ENCODE data around the gene GMDS. TPM values are rescaled to one million over a fixed set of nuclear protein-coding genes. Genes with fewer than 3 reads are reported as not detected.

The GMDS gene
- total RNA-seq, 1 donor from 2014 or later = 14.4 TPM

GRCh38 chr6:2099870-2100269, 145.5 kb downstream of the GMDS start:
- DNase-seq (ENCODE audit: low spot score) = no peak

GRCh38 chr6:2097464-2097863, 147.9 kb downstream of the GMDS start:
- DNase-seq (ENCODE audit: low spot score) = no peak

- DNase-seq (ENCODE audit: low spot score) = no peak
These were observed 150.8 kb downstream of the GMDS start for GRCh38 chr6:2094642-2095041.

- DNase-seq (ENCODE audit: low spot score) = no peak
These were observed 159.0 kb downstream of the GMDS start for GRCh38 chr6:2086326-2086965.

- no peak for DNase-seq (ENCODE audit: low spot score)
These were observed 159.7 kb downstream of the GMDS start for GRCh38 chr6:2085657-2086056.

GRCh38 chr6:2081155-2082138, 164.0 kb downstream of the GMDS start:
- no peak for DNase-seq (ENCODE audit: low spot score)

- no peak for DNase-seq (ENCODE audit: low spot score)
These were observed 166.5 kb downstream of the GMDS start for GRCh38 chr6:2078888-2079287.

GRCh38 chr6:2077826-2078225, 167.6 kb downstream of the GMDS start:
- no peak for DNase-seq (ENCODE audit: low spot score)

GRCh38 chr6:2073476-2073875, 171.9 kb downstream of the GMDS start:
- DNase-seq (ENCODE audit: low spot score) = no peak

- no peak for DNase-seq (ENCODE audit: low spot score)
These were observed 173.0 kb downstream of the GMDS start for GRCh38 chr6:2072453-2072852.

- no peak for DNase-seq (ENCODE audit: low spot score)
These were observed 181.9 kb downstream of the GMDS start for GRCh38 chr6:2063547-2063946.

GRCh38 chr6:2061880-2062279, 183.5 kb downstream of the GMDS start:
- no peak for DNase-seq (ENCODE audit: low spot score)

- DNase-seq (ENCODE audit: low spot score) = no peak
These were observed 189.5 kb downstream of the GMDS start for GRCh38 chr6:2055911-2056310.

GRCh38 chr6:2055143-2055542, 190.3 kb downstream of the GMDS start:
- no peak for DNase-seq (ENCODE audit: low spot score)

- no peak for DNase-seq (ENCODE audit: low spot score)
These were observed 190.8 kb downstream of the GMDS start for GRCh38 chr6:2054516-2055067.

GRCh38 chr6:2053691-2054090, 191.7 kb downstream of the GMDS start:
- no peak for DNase-seq (ENCODE audit: low spot score)

GRCh38 chr6:2047855-2048254, 197.6 kb downstream of the GMDS start:
- no peak for DNase-seq (ENCODE audit: low spot score)

GRCh38 chr6:2044192-2044591, 201.2 kb downstream of the GMDS start:
- no peak for DNase-seq (ENCODE audit: low spot score)

- no peak for DNase-seq (ENCODE audit: low spot score)
These were observed 202.3 kb downstream of the GMDS start for GRCh38 chr6:2042956-2043648.

GRCh38 chr6:2038092-2038491, 207.3 kb downstream of the GMDS start:
- peak; percentile 20 for DNase-seq (ENCODE audit: low spot score)

- DNase-seq (ENCODE audit: low spot score) = peak; percentile 25
These were observed 208.0 kb downstream of the GMDS start for GRCh38 chr6:2037237-2037926.

GRCh38 chr6:2036710-2037023, 208.7 kb downstream of the GMDS start:
- DNase-seq (ENCODE audit: low spot score) = no peak
